Natural killer cell (primary cell): ENCODE results near the gene MDGA2. TPM values are rescaled to one million over a fixed set of nuclear protein-coding genes. Genes with fewer than 3 reads are reported as not detected.

ENCODE experiments used
- ATAC-seq, 3 donors: fragments of 150-1000 bp in 2 of 3; fragments of 200-7000 bp in 1 of 3; cut with Tn5 transposase; 1 replicate in 1 of 3; 2 replicates in 2 of 3; pipeline ENCODE4 v1.10.0; 2021; ENCODE audit warnings: mild to moderate bottlenecking in 2 of 3, moderate library complexity in 2 of 3
- DNase-seq, 2 donors: peaks; one replicate each; pipeline versions ENCODE4 v3.0.0 to v3.0.0-alpha.2; 2013 to 2021; ENCODE audit warnings: mixed read lengths in 1 of 2
- H3K27ac ChIP-seq: one replicate; pipeline ENCODE4 v1.5.1; 2013; ENCODE audit warnings: mild to moderate bottlenecking, low read length
- H3K27me3 ChIP-seq: one replicate; pipeline ENCODE4 v1.6.1; 2013; ENCODE audit warnings: low read length; ENCODE audit not compliant: control insufficient read depth, insufficient read depth
- H3K36me3 ChIP-seq: one replicate; pipeline ENCODE4 v1.6.1; 2013; ENCODE audit warnings: low read length; ENCODE audit not compliant: control insufficient read depth, insufficient read depth
- H3K4me1 ChIP-seq: one replicate; pipeline ENCODE4 v1.6.1; 2013; ENCODE audit warnings: low read length; ENCODE audit not compliant: control insufficient read depth, insufficient read depth
- H3K4me3 ChIP-seq: one replicate; pipeline ENCODE4 v1.5.1; 2013; ENCODE audit warnings: low read length
- H3K9me3 ChIP-seq: one replicate; pipeline ENCODE4 v1.6.1; 2013; ENCODE audit warnings: low read length; ENCODE audit not compliant: control insufficient read depth, insufficient read depth
- H3K27ac Mint-ChIP-seq, 2 donors: one replicate each; pipeline ENCODE4 v1.8.0; 2022; ENCODE audit warnings: mild to moderate bottlenecking in 2 of 2, mixed read lengths in 2 of 2, moderate library complexity in 1 of 2
- H3K27me3 Mint-ChIP-seq, 2 donors: one replicate each; pipeline ENCODE4 v1.8.0; 2022; ENCODE audit warnings: low read depth in 2 of 2, mixed read lengths in 2 of 2
- H3K36me3 Mint-ChIP-seq: one replicate; pipeline ENCODE4 v1.8.0; 2022; ENCODE audit warnings: mixed read lengths
- H3K4me1 Mint-ChIP-seq, 2 donors: one replicate each; pipeline ENCODE4 v1.8.0; 2022; ENCODE audit warnings: mixed read lengths in 2 of 2
- H3K4me3 Mint-ChIP-seq: one replicate; pipeline ENCODE4 v1.8.0; 2022; ENCODE audit warnings: mild to moderate bottlenecking, moderate library complexity, mixed read lengths
- H3K9me3 Mint-ChIP-seq, 2 donors: one replicate each; pipeline ENCODE4 v1.8.0; 2022; ENCODE audit warnings: mixed read lengths in 2 of 2
- WGBS: methylation state at CpG from one replicate; pipeline ENCODE4 v1.1.7; 2013; ENCODE audit warnings: missing lambda C conversion rate; ENCODE audit not compliant: insufficient coverage; 5-methylcytosine and 5-hydroxymethylcytosine counted together
- intact Hi-C: fragments of 100-400 bp; cut with micrococcal nuclease; formaldehyde crosslinking; loops from one replicate; pipeline ENCODE4 v1.14.2; 2022
- total RNA-seq, 4 donors: library from RNA; stranded (reverse); fragments of 120-200 nt in 1 of 4; gene quantifications; one replicate each; pipeline versions ENCODE4 v1.2.3 to v1.2.4, GENCODE V29; 2013 to 2022
- TF ChIP-seq, protein P1 (sequence below): fragments of 200-600 bp; IDR thresholded peaks from one replicate; pipeline ENCODE4 v1.8.0; 2022; ENCODE audit warnings: antibody characterized with exemption

MDGA2 gene
- total RNA-seq, 3 donors from 2014 or later (not counting 1 experiment from before 2014, with no cell fraction given), result not detected

DNA sequence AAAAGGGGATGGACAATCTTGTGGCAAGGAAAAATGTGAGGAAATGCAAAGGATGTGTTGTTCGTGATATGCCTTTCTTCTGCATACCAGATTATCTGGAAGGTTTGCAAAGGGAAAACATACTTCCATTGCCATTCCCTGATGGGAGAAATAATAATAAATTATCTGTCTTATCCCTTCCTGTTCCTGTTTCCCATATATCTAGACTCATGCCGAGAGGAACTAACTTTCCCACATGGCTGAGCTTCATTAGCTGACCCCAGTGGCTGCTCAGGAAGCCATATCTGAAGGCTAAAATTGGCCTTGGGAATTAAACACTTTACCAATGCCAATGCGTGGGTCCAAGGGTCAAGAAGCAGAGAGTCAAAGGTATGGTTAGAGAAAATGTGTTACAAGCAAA is 439.8 kb downstream of the MDGA2 start:
- no peaks in the 10 kb centered on the region for H3K4me1 ChIP-seq
- H3K36me3 ChIP-seq, result no peaks in the 10 kb centered on the region
- Mint-ChIP-seq H3K36me3 (no peaks in the 10 kb centered on the region), H3K27me3 (no peaks in the 10 kb centered on the region), H3K27ac (no peak overlapping the region), H3K4me1 (no peaks in the 10 kb centered on the region), H3K4me3 (no peak overlapping the region), H3K9me3 (peaks cover 5 to 11% of the 10 kb centered on the region in 2 donors)
- ATAC-seq (no peak), DNase-seq (no peak)
- 91% methylated on average over 3 of the region's 3 CpGs for WGBS
- H3K27me3 ChIP-seq, result no peaks in the 10 kb centered on the region
- intact Hi-C loops, result no loop called here
- no peak overlapping the region for H3K4me3 ChIP-seq
- no peak overlapping the region for H3K27ac ChIP-seq
- peaks cover 2% of the 10 kb centered on the region for H3K9me3 ChIP-seq
- TF ChIP-seq, protein P1, sequence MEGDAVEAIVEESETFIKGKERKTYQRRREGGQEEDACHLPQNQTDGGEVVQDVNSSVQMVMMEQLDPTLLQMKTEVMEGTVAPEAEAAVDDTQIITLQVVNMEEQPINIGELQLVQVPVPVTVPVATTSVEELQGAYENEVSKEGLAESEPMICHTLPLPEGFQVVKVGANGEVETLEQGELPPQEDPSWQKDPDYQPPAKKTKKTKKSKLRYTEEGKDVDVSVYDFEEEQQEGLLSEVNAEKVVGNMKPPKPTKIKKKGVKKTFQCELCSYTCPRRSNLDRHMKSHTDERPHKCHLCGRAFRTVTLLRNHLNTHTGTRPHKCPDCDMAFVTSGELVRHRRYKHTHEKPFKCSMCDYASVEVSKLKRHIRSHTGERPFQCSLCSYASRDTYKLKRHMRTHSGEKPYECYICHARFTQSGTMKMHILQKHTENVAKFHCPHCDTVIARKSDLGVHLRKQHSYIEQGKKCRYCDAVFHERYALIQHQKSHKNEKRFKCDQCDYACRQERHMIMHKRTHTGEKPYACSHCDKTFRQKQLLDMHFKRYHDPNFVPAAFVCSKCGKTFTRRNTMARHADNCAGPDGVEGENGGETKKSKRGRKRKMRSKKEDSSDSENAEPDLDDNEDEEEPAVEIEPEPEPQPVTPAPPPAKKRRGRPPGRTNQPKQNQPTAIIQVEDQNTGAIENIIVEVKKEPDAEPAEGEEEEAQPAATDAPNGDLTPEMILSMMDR, result no peak

DNA sequence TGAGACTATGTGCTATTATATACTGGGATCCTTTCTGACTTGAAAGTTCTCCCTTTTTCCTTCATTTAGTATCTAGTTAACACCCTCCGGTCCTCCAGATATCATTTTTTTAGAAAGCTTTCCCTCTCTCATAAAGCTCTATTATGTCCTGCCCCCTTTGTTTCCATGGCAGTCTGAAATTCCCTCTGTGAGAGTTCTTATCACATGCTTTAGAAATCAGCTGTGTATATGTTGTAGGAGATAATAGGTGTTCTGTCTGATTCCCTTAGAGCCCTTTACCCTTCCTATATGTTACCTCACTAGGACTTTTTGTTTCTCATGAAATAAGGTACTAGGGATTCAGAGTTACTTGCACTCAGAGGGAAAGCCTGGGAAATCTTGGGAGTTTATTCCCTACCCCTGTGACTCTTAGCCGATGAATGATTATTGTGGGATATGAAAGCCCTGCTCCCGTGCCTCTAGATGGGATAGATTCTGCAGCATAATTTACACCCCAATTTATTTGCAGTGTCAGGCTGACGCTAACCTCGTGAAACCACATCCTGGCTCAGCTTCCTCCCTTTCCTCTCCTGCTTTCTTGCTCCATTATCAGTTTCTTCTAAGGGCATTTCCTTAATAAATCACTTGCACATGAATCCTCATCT is 448.4 kb downstream of the MDGA2 start:
- H3K9me3 ChIP-seq, result no peaks in the 10 kb centered on the region
- no peak for ATAC-seq
- no peak for DNase-seq
- H3K4me1 ChIP-seq, result no peaks in the 10 kb centered on the region
- no peak overlapping the region for H3K27ac ChIP-seq
- no peak overlapping the region for H3K4me3 Mint-ChIP-seq
- H3K27ac Mint-ChIP-seq, result no peak overlapping the region
- peaks cover under 1 to 11% of the 10 kb centered on the region in 2 donors for H3K9me3 Mint-ChIP-seq
- H3K4me3 ChIP-seq, result no peak overlapping the region
- H3K36me3 Mint-ChIP-seq, result no peaks in the 10 kb centered on the region
- H3K27me3 ChIP-seq, result no peaks in the 10 kb centered on the region
- intact Hi-C loops, result no loop called here
- TF ChIP-seq, protein P1, result no peak
- WGBS, result 8% methylated on average over 5 of the region's 5 CpGs
- no peaks in the 10 kb centered on the region for H3K27me3 Mint-ChIP-seq
- H3K4me1 Mint-ChIP-seq, result peaks cover 0 to 9% of the 10 kb centered on the region in 2 donors
- H3K36me3 ChIP-seq, result no peaks in the 10 kb centered on the region

DNA sequence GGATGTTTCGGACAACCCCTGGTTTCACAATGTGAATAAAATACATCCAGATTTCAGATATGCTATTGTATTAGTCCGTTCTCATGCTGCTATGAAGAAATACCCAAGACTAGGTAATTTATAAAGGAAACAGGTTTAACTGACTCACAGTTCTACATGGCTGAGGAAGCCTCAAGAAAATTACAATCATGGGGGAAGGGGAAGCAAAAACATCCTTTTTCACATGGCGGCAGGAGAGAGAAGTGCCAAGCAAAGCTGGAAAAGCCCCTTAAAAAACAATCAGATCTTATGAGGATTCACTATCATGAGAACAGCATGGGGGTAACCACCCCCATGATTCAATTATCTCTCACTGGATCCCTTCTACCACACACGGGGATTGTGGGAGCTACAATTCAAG is 451.7 kb downstream of the MDGA2 start:
- peaks cover 2 to 10% of the 10 kb centered on the region in 2 donors for H3K9me3 Mint-ChIP-seq
- no peak for ATAC-seq
- H3K36me3 Mint-ChIP-seq, result no peaks in the 10 kb centered on the region
- no peak for DNase-seq
- Histone ChIP-seq H3K27ac (no peak overlapping the region), H3K36me3 (no peaks in the 10 kb centered on the region), H3K9me3 (no peaks in the 10 kb centered on the region), H3K4me3 (no peak overlapping the region), H3K27me3 (no peaks in the 10 kb centered on the region), H3K4me1 (no peaks in the 10 kb centered on the region)
- no peak overlapping the region for H3K4me3 Mint-ChIP-seq
- peaks cover 0 to 9% of the 10 kb centered on the region in 2 donors for H3K4me1 Mint-ChIP-seq
- intact Hi-C loops, result no loop called here
- TF ChIP-seq, protein P1, result no peak
- WGBS, result 74% methylated on average over 3 of the region's 4 CpGs
- no peak overlapping the region for H3K27ac Mint-ChIP-seq
- H3K27me3 Mint-ChIP-seq, result no peaks in the 10 kb centered on the region

DNA sequence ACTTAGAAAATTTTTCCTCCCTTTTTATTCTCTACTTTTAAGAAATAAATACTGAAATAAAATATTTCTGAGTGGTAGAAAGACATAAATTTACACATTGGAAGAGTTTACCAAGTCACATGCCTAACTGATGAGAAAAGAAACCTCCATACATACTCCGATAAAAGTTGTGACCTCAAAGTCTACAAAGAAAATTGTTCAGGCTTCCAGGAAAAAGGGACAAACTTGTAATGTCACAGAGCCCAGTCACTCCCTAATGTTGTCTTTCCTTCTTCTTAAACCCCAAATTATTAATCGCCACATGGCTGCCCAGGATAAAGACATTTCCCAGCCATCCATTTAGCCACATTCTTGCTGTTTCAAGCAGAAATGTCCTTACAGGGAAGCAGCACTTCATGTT is 455.3 kb downstream of the MDGA2 start:
- H3K9me3 ChIP-seq, result no peaks in the 10 kb centered on the region
- H3K27me3 ChIP-seq, result no peaks in the 10 kb centered on the region
- ATAC-seq (no peak), DNase-seq (no peak)
- no peak overlapping the region for H3K4me3 ChIP-seq
- TF ChIP-seq, protein P1, result no peak
- H3K27ac ChIP-seq, result no peak overlapping the region
- Mint-ChIP-seq H3K4me1 (no peaks in the 10 kb centered on the region), H3K36me3 (no peaks in the 10 kb centered on the region), H3K27me3 (no peaks in the 10 kb centered on the region), H3K9me3 (peaks cover 9 to 12% of the 10 kb centered on the region in 2 donors), H3K27ac (no peak overlapping the region), H3K4me3 (no peak overlapping the region)
- 43% methylated on average over 2 of the region's 2 CpGs for WGBS
- no peaks in the 10 kb centered on the region for H3K4me1 ChIP-seq
- intact Hi-C loops, result no loop called here
- no peaks in the 10 kb centered on the region for H3K36me3 ChIP-seq
